MCF 10A (cell line): ENCODE measurements around the gene OR10K2. TPM values are rescaled to one million over a fixed set of nuclear protein-coding genes. Genes with fewer than 3 reads are reported as not detected.

Experiments
- Bru-seq: library from RNA; stranded (reverse); fragments of 400-500 nt; gene quantifications from one replicate; lab custom pipeline; 2021; lab: Mats Ljungman, UMichigan
- BruChase-seq, 2 experiments: library from RNA; stranded (reverse); fragments of 400-500 nt; gene quantifications; one replicate each; lab custom pipeline; 2021; lab: Mats Ljungman, UMichigan
- BruUV-seq: library from RNA; stranded (reverse); fragments of 400-500 nt; replicated peaks from 2 replicates; lab custom pipeline; 2021; lab: Mats Ljungman, UMichigan
- CTCF ChIA-PET: fragments of 300-600 bp; sonication (Branson Sonifier 250); formaldehyde crosslinking; extraction: SDS; loops from one replicate; lab custom pipeline; 2021; ENCODE audit warnings: antibody characterized with exemption, inconsistent platforms; lab: Yijun Ruan, JAX
- POLR2A ChIA-PET: fragments of 300-600, 350-650 bp; sonication (Branson Sonifier 250); formaldehyde crosslinking; extraction: SDS; loops from one replicate; lab custom pipeline; 2020; ENCODE audit warnings: antibody characterized with exemption, inconsistent platforms; lab: Yijun Ruan, JAX
- DNase-seq: peaks from one replicate; pipeline ENCODE4 v3.0.0-alpha.2; 2018; ENCODE audit not compliant: unreplicated experiment
- H3K27ac Mint-ChIP-seq: one replicate; pipeline ENCODE4 v1.8.0; 2022; ENCODE audit warnings: mild to moderate bottlenecking, low read depth, mixed read lengths; ENCODE audit not compliant: unreplicated experiment
- H3K27me3 Mint-ChIP-seq: one replicate; pipeline ENCODE4 v1.8.0; 2022; ENCODE audit warnings: mixed read lengths; ENCODE audit not compliant: insufficient read depth, unreplicated experiment
- H3K36me3 Mint-ChIP-seq: one replicate; pipeline ENCODE4 v1.8.0; 2022; ENCODE audit warnings: mild to moderate bottlenecking, moderate library complexity, mixed read lengths; ENCODE audit not compliant: insufficient read depth, unreplicated experiment
- H3K4me1 Mint-ChIP-seq: one replicate; pipeline ENCODE4 v1.8.0; 2022; ENCODE audit warnings: mixed read lengths; ENCODE audit not compliant: insufficient read depth, unreplicated experiment
- H3K4me3 Mint-ChIP-seq: one replicate; pipeline ENCODE4 v1.8.0; 2022; ENCODE audit warnings: mild to moderate bottlenecking, moderate library complexity, mixed read lengths; ENCODE audit not compliant: unreplicated experiment
- H3K9me3 Mint-ChIP-seq: one replicate; pipeline ENCODE4 v1.8.0; 2022; ENCODE audit warnings: mixed read lengths; ENCODE audit not compliant: unreplicated experiment
- intact Hi-C: fragments of 100-400 bp; cut with micrococcal nuclease; formaldehyde crosslinking; loops from 2 replicates; pipeline ENCODE4 v1.14.1; 2022
- long read RNA-seq: library from polyadenylated mRNA; stranded (forward); transcript quantifications from one replicate; pipeline ENCODE4 v2.0.0, GENCODE V29; 2022
- total RNA-seq: library from RNA; stranded (reverse); gene quantifications from 2 replicates; pipeline ENCODE4 v1.2.3, GENCODE V29; 2022
- TF ChIP-seq, protein P1 (sequence below): fragments of 200-600 bp; IDR thresholded peaks from one replicate; pipeline ENCODE4 v1.8.0; 2022; ENCODE audit warnings: antibody characterized with exemption, mild to moderate bottlenecking; ENCODE audit not compliant: unreplicated experiment

The OR10K2 gene, protein sequence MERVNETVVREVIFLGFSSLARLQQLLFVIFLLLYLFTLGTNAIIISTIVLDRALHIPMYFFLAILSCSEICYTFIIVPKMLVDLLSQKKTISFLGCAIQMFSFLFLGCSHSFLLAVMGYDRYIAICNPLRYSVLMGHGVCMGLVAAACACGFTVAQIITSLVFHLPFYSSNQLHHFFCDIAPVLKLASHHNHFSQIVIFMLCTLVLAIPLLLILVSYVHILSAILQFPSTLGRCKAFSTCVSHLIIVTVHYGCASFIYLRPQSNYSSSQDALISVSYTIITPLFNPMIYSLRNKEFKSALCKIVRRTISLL
- total RNA-seq (not detected in 2 replicates), Bru-seq, nascent RNA (not detected), BruChase-seq, experiment 1, labeled RNA remaining after a 6-hour chase (not detected), BruChase-seq, experiment 2, labeled RNA remaining after a 2-hour chase (not detected)
- long read RNA-seq: 0 reads

DNA sequence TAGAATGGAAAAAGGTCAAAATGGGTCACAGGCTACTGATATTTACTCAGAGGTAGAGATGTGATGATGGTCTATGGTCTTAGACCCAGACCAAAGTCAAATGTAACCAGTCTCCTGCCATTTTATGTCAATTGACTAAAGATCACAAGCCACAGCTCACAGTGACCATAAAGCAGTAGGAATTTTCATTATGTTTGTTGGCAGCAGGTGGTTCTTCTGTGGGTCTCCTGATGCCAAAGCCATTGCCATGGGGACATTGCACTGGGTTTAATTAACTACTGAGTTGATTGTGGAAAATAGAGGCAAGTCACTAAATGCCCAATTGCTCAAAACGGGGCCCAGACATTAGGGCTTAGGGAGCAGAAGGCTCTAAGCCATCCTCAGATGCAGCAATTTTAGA lies at the start of gene OR10K2:
OR10K2 (minus strand) TSS at position 101 of the 400 bp plus-strand sequence. CDS start 5,371 bp downstream, outside the sequence.
- POLR2A ChIA-PET: no interaction called here
- intact Hi-C loops: no loop called here
- Mint-ChIP-seq H3K4me3 (no peak within 1 kb of the TSS), H3K27me3 (peaks cover 65% of the 10 kb centered on the region), H3K9me3 (peaks cover 8% of the 10 kb centered on the region), H3K27ac (no peak within 1 kb of the TSS), H3K4me1 (no peaks in the 10 kb centered on the region), H3K36me3 (no peaks in the 10 kb centered on the region)
- no TSS peak for BruUV-seq
- no peak for DNase-seq
- CTCF ChIA-PET: no interaction called here
- TF ChIP-seq, protein P1, sequence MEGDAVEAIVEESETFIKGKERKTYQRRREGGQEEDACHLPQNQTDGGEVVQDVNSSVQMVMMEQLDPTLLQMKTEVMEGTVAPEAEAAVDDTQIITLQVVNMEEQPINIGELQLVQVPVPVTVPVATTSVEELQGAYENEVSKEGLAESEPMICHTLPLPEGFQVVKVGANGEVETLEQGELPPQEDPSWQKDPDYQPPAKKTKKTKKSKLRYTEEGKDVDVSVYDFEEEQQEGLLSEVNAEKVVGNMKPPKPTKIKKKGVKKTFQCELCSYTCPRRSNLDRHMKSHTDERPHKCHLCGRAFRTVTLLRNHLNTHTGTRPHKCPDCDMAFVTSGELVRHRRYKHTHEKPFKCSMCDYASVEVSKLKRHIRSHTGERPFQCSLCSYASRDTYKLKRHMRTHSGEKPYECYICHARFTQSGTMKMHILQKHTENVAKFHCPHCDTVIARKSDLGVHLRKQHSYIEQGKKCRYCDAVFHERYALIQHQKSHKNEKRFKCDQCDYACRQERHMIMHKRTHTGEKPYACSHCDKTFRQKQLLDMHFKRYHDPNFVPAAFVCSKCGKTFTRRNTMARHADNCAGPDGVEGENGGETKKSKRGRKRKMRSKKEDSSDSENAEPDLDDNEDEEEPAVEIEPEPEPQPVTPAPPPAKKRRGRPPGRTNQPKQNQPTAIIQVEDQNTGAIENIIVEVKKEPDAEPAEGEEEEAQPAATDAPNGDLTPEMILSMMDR: no peak

DNA sequence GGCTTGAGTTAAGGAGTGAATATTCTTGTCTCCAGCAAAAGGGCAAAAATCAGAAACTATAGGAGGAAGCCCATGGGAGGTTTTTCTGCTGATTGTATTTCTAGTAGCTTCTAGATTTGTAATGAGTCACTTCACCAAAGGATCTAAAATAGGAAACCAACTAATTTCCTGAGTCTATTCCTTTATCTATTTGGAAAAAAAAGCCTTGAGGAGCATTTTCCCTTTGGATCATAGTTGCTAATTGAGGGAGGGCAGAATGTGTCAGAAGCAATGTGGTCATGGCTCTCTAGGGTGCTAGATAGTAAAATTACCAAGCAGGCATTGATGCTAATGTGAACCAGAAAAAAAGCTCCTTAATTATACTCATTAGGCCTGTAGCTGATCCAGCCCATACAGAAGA lies 45.9 kb upstream of the OR10K2 start, which contains the start of gene OR10R2:
OR10R2 (plus strand) TSS at position 301 of the 400 bp plus-strand sequence. CDS start 106 bp downstream, outside the sequence.
- Mint-ChIP-seq H3K27me3 (peaks cover 66% of the 10 kb centered on the region), H3K9me3 (no peaks in the 10 kb centered on the region), H3K4me3 (no peak within 1 kb of the TSS), H3K4me1 (no peaks in the 10 kb centered on the region), H3K27ac (no peak within 1 kb of the TSS), H3K36me3 (no peaks in the 10 kb centered on the region)
- ChIA-PET POLR2A (interaction anchor here (0.6 kb wide), 1 partner anchor 37 kb away, joined by 3 read pairs; no protein-coding TSS in a partner anchor), CTCF (interaction anchor here (0.9 to 1.0 kb wide), 2 partner anchors 40 to 268 kb away, joined by 3 to 4 read pairs; no protein-coding TSS in a partner anchor)
- intact Hi-C loops: no loop called here
- DNase-seq: no peak
- no TSS peak for BruUV-seq
- TF ChIP-seq, protein P1: no peak

DNA sequence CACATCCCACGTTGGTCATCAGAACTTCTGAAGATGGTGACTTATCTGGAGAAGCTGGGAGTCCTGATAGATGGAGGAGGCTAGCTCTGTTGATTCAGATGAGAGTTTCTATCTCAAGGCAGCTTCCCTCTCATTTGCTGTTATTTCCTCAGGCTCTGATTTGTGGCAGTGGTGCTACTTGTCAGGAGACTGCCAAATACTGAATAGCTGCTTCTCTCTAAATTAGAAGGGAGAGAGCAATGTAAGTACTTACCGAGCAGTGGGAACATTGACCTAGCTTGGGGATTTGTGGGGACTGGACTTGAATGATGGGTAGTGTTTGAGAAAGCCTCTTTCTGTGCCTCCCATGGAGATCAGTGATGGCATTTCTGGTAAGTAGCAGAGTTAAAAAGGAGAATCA lies 35.5 kb upstream of the OR10K2 start, which contains the start of gene OR10K1:
OR10K1 (plus strand) TSS at position 301 of the 400 bp plus-strand sequence. CDS start 3,728 bp downstream, outside the sequence.
- no peak within 1 kb of the TSS for H3K4me3 Mint-ChIP-seq
- peaks cover 73% of the 10 kb centered on the region for H3K27me3 Mint-ChIP-seq
- H3K36me3 Mint-ChIP-seq: no peaks in the 10 kb centered on the region
- DNase-seq: no peak
- TF ChIP-seq, protein P1: no peak
- intact Hi-C loops: no loop called here
- CTCF ChIA-PET: interaction anchor here (0.7 kb wide), 1 partner anchor 474 kb away, joined by 4 read pairs; no protein-coding TSS in a partner anchor
- POLR2A ChIA-PET: no interaction called here
- no TSS peak for BruUV-seq
- no peak within 1 kb of the TSS for H3K27ac Mint-ChIP-seq
- no peaks in the 10 kb centered on the region for H3K4me1 Mint-ChIP-seq
- no peaks in the 10 kb centered on the region for H3K9me3 Mint-ChIP-seq

DNA sequence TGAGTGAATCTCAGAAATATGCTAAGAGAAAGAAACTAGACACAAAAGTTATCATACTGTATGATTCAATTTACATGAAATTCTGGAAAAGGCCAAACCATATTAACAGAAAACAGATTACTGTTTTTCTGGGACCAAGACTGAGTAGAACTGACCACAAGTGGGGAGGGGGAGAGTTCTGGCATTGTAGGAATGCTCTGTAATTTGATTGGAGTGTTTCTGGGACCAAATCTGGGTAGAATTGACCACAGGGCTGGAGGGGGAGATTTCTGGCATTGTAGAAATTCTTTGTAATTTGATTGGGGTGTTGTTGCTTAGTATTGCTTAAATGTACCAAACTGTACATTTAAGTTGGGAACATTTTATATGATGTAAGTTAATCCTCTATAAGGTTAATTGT lies 32.2 kb upstream of the OR10K2 start:
- no peak overlapping the region for H3K4me3 Mint-ChIP-seq
- H3K4me1 Mint-ChIP-seq: no peaks in the 10 kb centered on the region
- no peak overlapping the region for H3K27ac Mint-ChIP-seq
- TF ChIP-seq, protein P1: no peak
- ChIA-PET POLR2A (no interaction called here), CTCF (no interaction called here)
- DNase-seq: no peak
- H3K27me3 Mint-ChIP-seq: peaks cover 89% of the 10 kb centered on the region
- intact Hi-C loops: no loop called here
- no peaks in the 10 kb centered on the region for H3K9me3 Mint-ChIP-seq
- no TSS peak for BruUV-seq
- H3K36me3 Mint-ChIP-seq: no peaks in the 10 kb centered on the region
